GM21723 (cell line): ENCODE measurements around the gene CHFR.
"Not testable (repeated sequence)": the region's sequence is repeated elsewhere in the genome, so short reads cannot be mapped to it uniquely, and the experiment has no call there.

Source experiments
- ATAC-seq: cut with Tn5 transposase; IDR thresholded peaks from one replicate; pipeline ENCODE4 v1.9.1; 2021; ENCODE audit warnings: mild to moderate bottlenecking, moderate library complexity; ENCODE audit not compliant: unreplicated experiment

CHFR gene, protein sequence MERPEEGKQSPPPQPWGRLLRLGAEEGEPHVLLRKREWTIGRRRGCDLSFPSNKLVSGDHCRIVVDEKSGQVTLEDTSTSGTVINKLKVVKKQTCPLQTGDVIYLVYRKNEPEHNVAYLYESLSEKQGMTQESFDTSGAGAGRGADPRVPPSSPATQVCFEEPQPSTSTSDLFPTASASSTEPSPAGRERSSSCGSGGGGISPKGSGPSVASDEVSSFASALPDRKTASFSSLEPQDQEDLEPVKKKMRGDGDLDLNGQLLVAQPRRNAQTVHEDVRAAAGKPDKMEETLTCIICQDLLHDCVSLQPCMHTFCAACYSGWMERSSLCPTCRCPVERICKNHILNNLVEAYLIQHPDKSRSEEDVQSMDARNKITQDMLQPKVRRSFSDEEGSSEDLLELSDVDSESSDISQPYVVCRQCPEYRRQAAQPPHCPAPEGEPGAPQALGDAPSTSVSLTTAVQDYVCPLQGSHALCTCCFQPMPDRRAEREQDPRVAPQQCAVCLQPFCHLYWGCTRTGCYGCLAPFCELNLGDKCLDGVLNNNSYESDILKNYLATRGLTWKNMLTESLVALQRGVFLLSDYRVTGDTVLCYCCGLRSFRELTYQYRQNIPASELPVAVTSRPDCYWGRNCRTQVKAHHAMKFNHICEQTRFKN

GRCh38 chr12:132887513-132888351, at the start of gene CHFR:
Gene CHFR (minus strand): TSS chr12:132887605. CDS start chr12:132887328, 277 bp downstream.
- peak; percentile 98 for ATAC-seq

DNA sequence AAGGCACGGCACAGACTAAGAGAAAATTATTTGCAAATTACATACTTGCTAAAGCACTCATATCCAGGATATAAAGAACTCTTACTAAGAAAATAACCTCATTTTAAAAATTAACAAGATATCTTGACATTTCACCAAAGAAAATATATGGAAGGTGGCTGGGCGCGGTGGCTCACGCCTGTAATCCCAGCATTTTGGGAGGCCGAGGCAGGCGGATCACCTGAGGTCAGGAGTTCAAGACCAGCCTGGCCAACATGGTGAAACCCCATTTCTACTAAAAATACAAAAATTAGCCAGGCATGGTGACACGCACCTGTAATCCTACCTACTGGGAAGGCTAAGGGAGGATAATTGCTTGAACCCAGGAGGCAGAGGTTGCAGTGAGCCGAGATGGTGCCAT, 49.5 kb upstream of the CHFR start:
- not testable (repeated sequence) for ATAC-seq

- ATAC-seq: no peak
These were observed 48.8 kb upstream of the CHFR start for GRCh38 chr12:132936163-132936562.

GRCh38 chr12:132926415-132926833, 39.0 kb upstream of the CHFR start:
- ATAC-seq: no peak

DNA sequence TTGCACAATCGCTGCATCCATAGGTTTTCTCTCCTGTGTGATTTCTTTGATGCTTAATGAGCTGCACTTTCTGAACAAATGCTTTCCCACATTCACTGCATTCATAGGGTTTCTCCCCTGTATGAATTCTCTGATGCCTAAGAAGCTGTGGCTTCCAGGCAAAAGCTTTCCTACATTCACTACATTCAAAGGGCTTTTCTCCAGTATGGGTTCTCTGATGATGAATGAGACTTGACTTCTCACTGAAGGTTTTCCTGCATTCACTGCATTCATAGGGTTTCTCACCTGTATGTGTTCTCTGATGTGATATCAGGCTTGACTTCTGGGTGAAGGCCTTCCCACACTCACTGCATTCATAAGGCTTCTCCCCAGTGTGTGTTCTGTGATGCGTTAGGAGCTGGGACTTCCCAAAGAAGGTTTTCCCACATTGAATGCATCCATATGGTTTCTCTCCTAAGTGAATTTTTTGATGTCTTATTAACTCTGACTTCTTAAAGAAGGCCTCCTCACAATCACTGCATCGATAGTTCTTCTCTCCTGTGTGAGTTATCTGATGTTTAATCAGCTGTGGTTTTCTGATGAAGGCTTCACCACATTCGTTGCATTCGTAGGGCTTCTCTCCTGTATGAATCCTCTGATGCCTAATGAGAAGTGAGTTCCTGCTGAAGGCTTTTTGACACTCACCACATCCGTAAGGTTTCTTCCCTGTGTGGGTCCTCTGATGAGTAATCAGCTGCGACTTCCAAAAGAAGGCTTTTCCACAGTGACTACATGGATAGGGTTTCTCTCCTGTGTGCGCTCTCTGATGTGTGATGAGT, 38.4 kb upstream of the CHFR start:
- no peak for ATAC-seq

DNA sequence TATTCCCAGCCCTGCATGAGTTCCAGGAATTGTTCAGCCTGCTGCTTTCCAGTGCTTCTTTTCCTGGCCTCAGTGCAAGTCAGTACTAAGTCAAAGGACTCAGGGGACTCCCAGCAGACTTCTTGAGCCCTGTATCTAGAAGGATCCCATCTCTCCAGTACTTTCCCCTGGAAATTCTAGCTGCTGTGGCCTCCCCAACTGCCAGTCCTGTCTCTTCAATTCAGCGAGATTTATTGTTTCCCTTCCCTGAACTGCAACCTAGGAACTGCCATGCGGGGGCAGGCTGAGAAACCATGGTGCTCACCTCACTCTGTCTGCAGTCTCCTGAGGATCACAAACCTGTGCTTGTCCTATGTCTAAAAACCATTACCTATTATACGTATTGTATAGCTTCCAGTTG, 37.0 kb upstream of the CHFR start:
- ATAC-seq: no peak

- no peak for ATAC-seq
These were observed 36.0 kb upstream of the CHFR start for GRCh38 chr12:132923356-132923909.

- ATAC-seq: no peak
These were observed 35.3 kb upstream of the CHFR start for GRCh38 chr12:132922676-132923075.

DNA sequence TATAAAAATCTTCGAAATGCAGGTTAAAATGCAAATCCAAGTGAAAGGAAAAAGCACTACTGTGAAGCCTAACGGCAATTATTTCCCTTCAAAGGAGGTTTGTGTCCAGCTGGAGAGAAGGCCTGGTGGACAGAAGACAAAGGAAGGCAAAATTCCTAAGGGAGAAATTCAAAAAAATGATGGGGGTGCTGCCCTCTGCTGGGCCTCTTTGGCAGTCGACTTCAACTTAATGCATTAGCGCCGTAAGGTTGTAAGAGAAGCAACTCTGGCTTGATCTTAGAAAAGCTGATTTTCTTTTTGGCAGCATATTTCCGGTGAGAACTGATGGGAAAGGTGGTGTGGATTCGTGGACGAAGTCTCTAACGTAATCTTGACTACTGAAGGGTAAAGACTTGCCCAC, 34.3 kb upstream of the CHFR start:
- no peak for ATAC-seq

DNA sequence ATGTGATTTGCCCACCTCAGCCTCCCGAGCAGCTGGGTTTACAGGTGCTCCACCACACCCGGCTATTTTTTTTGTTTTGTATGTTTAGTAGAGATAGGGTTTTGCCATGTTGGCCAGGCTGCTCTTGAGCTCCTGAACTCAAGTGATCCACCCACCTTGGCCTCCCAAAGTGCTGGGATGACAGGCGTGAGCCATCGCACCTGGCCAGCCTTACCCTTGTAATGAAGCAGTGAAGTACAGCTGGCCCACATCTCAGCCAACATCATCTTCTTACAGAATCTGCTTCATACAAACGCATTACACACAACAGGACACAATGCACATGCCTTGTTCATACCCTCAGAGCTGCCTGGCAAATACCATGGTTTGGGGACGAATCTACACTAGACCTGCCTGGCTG, 31.3 kb upstream of the CHFR start:
- no peak for ATAC-seq

DNA sequence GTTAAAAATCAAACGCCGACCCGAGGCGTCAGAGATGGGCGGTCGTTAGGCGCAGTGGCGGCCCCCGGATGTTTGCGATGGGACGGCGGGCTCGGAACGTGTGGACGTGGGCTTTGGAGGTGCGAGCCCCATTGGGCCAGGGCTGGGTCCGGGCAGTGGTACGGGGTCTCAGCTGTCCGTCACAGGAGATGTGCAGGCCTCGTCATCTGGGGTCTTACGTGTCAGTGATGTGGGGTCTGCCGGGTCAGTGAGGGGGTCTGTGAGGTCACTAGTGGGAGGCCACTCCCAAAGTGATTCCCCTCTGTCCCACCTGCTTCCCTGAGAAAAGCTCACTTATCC, 21.6 kb upstream of the CHFR start:
- peak; percentile 3 for ATAC-seq

- peak; percentile 97 for ATAC-seq
These were observed 21.0 kb upstream of the CHFR start for GRCh38 chr12:132908145-132909029.

DNA sequence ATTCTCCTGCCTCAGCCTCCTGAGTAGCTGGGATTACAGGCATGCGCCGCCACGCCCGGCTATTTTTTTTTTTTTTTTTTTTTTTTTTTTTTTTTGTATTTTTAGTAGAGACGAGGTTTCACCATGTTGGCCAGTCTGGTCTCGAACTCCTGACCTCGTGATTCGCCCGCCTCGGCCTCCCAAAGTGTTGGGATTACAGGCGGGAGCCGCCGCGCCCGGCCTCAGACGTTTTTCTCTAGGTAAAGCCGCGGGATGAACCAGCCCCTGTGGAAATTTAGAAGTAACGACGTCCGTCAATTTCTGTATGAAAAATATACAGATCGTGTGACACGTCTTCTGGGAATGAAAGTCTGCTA, 20.4 kb upstream of the CHFR start:
- not testable (repeated sequence) for ATAC-seq

- no peak for ATAC-seq
These were observed 19.8 kb upstream of the CHFR start for GRCh38 chr12:132907216-132907615.

GRCh38 chr12:132904718-132905328, 17.4 kb upstream of the CHFR start:
- ATAC-seq: no peak

DNA sequence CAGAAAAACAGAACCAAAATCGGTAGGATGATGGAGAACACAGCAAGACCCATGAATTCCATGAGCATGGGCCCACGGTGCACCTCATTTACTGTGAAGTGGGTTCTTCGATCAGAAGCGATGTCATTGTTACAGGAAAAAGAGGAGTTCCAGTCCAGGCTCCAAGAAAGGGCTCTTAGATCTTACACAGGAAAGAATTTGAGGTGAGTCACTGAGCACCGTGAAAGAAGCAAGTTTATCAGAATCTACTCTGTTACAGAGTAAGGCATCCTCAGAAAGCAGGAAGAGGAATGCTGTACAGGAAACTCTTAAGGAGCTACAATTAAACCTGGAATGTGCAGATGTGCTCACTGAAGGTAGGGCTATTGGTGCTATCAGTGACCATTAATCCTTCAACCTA, 11.6 kb upstream of the CHFR start:
- ATAC-seq: no peak

GRCh38 chr12:132888852-132889251, 1.4 kb upstream of the CHFR start:
- no peak for ATAC-seq

DNA sequence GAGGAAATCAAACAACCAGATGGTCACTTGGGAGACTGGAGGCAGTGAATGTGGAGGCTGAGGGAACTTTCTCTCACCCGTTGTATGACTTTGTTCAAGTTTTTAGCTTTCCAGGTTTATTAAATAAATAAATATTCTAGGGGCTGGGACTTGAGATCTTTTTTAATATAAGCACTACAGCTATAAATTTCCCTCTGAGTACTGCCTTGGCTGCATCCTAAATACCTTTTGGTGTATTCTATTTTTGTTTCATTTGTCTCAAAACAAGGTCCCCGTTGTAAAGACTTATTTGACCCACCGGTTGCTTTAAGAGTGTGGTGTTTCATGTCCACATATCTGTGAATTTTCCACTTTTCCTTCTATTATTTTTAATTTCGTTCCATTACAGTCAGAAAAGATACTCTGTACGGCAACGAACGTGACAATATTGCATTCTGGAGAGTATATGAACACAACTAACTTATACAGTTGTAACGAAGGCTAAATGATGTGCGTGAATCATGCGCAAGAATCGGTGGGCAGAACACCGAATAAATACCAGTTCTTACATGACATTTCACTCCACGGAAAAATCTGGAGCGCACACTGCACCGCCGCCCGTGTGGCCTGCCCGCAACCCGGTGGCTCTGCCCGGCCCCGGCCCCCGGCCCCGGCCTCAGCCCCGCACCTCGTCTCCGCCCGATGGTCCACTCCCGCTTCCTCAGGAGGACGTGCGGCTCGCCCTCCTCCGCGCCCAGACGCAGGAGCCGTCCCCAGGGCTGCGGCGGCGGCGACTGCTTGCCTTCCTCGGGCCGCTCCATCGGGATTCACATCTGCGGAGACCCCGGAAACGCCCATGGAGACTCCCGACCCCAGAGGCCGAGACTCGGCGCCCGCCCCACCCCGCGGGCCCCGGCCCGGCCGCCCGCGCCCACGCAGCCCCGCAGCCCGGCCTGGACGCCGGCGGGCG, 602 bp downstream of the CHFR start:
- ATAC-seq: peak; percentile 19
